HG03469 (cell line): ENCODE measurements around the gene LGR6.
"Not testable (repeated sequence)": the region's sequence is repeated elsewhere in the genome, so short reads cannot be mapped to it uniquely, and the experiment has no call there.

ENCODE experiments used
- ATAC-seq: cut with Tn5 transposase; IDR thresholded peaks from one replicate; pipeline ENCODE4 v1.9.1; 2021; ENCODE audit warnings: mild to moderate bottlenecking, moderate library complexity, moderate number of reproducible peaks; ENCODE audit not compliant: unreplicated experiment

The LGR6 gene

DNA sequence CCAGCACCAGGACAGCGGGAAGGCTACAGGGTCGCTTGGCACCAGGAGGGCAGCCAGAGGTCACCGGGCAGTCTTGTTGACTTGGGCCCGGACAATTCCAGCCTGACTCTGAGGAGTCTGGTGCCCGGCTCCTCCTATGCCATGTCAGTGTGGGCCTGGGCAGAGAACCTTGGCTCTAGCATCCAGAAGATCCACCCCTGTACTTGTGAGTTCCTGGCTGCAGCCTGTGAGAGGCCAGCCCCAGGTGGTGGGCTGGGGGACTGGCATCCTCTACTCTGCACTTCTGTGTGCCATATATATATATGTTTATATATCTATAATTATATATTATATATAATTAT is 21.6 kb upstream of the LGR6 start:
- ATAC-seq, result no peak

GRCh38 chr1:202173993-202174392 is 19.6 kb upstream of the LGR6 start:
- ATAC-seq, result no peak

GRCh38 chr1:202176949-202177927 is 16.4 kb upstream of the LGR6 start:
- no peak for ATAC-seq

DNA sequence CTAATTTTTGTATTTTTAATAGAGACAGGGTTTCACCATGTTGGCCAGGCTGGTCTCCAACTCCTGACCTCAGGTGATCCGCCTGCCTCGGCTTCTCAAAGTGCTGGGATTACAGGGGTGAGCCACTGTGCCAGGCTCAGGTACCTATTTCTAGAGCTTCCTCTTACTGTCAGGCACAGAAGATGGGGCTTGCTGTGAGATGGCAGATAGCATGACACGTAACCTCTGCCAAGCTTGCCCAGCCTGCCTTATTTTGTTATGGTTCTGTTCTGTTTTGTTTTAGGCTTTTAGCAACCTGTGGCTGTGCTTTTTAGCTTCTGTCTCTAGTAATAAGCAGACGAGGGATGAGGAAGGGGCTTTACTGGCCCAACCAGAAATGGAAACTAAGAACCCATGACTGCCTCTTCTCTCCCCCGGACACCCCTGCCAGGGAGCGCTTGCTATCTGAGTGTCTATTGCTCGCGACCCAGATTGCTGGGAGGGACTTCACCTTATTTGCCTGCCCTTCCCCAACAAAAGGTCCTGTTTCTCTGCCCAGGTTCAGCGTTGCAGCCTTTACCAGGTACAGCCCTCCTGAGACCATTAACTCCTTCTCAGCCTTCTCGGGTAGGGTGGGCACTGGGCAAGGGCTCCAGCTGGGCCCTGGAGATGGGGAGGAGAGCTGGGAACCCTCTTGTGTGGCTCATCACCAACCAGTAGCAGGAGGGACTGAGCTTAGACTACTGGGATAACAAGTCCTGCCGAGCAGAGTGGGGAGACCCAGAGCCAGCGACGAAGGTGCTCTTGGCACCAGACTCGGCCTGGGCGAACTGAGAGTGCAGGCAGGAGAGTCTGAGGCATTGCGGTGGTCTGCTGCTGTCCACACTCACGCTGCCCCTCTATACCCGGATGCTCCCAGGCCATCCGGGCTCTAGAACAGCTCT is 13.5 kb upstream of the LGR6 start:
- ATAC-seq, result no peak

DNA sequence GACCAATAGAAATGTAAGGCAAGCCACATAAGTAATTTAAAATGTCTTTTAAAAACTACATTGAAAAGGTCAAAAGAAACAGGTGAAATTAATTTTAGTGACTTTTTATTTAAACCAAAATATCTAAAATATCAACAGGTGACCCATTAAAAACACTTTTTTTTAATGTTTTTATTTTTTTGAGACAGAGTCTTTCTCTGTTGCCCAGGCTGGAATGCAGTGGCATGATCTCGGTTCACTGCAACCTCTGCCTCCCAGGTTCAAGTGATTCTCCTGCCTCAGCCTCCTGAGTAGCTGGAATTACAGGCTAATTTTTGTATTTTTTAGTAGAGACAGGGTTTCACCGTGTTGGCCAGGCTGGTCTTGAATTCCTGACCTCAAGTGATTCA is 12.9 kb upstream of the LGR6 start:
- not testable (repeated sequence) for ATAC-seq

DNA sequence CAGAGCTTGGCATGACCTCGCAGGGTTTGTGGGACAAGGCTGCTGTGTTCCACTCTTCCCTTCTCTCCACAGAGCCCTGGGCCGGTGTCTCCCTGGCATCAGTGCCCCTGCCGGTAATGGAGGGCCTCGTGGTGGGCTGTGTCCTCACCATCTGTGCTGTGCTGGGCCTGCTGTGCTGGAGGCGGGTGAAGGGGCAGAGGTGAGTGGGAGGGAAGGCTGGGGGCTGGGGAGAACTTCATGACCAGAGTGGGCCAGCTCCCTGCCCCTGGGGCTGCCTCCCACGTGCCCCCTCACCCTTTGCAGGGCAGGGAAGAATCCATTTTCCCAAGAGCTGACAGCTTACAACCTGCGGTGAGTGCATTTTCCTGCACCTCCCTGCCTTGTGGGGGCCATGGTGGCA is 12.0 kb upstream of the LGR6 start:
- ATAC-seq, result no peak

- ATAC-seq, result no peak
Observed at GRCh38 chr1:202182040-202182877, 11.3 kb upstream of the LGR6 start.

DNA sequence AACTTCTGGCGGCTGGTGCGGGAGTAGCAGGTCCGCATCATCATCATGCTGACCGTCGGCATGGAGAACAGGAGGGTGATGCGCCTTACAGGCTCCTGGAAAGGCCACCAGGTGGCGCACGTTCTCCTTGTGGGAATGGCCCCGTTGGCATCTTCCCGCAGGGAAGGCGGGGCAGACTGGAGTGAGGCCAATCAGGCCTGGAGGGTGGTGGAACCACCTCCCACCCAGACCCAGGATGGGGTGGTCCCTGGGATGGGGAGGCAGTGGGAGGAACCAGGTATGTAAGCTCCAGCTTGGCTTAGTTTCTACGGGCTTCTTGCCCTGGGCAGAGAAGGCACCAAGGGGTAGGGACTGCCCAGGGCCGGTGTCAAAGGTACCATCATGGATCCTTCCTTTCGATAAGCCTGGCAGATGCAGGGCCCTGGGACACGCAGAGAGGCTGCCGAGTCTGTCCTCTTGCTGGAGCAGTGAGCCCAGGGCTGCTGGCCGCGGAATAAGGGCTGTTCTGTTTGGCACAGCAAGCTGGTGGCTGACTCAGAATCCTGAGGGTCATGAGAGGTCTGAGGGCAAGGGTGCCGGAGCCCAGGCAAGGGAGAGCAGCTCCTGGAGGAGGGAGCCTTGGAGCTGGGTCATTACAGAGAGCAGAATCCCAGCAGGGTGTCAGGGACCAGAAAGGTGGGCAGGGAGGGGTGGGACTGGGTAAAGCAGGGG is 8.7 kb upstream of the LGR6 start:
- ATAC-seq, result no peak

GRCh38 chr1:202186327-202186726 is 7.3 kb upstream of the LGR6 start:
- no peak for ATAC-seq

GRCh38 chr1:202187041-202187671 is 6.4 kb upstream of the LGR6 start:
- no peak for ATAC-seq

- no peak for ATAC-seq
Observed at GRCh38 chr1:202187697-202188407, 5.7 kb upstream of the LGR6 start.

DNA sequence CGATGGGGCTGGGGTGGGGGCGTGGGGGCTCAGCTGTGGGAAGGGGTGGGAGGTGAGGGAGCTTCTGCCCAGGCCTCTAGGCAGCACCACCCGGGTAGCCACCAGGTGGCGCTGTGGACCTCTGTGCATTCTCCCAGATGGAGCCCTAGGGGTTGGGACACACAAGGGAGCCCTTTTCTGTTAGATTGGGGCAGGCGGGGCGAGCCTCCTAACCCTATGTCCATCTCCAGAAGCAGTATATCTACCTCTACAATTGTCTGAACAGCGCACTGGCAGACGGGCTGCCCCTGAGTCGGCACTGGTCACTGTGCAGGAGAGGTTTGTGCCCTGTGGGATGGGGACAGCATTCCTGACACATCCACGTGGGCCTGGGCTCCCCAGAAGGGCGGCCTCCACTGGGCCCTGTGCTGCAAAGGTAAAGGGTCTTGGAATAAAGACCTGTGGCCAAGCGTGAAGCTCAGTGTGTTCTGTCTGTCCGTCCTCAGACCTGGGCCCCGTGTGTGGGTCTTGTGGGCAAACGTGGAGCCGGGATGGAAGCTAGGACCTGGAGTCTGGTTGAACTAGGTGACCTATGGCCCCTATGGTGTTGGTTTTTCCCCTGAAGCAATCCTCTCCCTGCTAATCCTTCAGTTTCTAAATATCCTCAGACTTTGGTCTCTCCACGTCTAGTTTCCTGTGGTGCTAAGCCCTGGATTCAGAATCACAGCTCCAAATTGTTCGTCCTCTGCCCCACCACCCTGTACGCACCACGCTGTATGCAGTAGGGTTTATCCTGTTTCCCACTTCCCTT is 4.4 kb upstream of the LGR6 start:
- ATAC-seq, result no peak

- no peak for ATAC-seq
Observed at GRCh38 chr1:202189918-202190715, 3.5 kb upstream of the LGR6 start.

- ATAC-seq, result not testable (repeated sequence)
Observed at GRCh38 chr1:202191391-202191790, 2.2 kb upstream of the LGR6 start.

DNA sequence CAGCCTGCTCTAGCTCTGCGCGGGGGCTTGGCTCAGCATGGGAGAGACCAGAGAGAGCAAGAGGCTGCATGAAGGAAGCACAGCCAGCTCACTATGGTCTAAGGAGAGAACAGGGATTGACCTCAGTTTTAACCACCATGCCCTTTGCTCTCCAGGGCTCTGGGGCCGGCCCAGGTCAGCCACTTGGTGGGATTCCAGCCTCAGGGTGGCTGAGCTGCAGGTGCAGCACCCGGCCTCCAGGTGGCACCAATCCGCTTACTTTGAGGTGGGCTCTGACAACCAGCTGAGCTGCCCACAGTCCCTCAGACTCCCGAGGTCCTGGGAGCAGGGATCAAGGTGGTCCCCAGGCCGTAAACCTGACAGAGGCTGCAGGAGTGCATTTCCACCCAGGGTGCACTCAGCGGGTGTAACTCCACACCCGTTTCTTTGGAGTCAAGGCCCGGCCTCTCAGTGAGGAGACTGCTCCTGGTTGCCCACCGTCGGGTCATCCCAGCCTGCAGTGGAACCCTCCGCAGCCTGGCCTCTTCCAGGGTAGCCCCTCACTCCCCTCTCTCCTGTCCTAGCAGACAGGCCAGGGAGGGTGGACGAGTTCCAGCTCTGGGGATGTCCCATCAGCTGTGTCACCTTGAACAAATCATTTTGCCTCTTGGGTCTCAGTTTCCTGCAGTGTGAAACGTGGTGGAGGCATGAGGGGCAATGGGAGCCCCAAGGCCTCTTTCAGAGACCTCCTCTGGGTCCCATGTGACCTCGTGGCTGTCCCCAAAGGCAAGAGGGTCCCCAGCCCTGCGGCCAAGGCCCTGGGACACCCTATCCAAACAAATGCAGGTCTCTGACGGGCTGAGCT is 607 bp upstream of the LGR6 start:
- no peak for ATAC-seq

- no peak for ATAC-seq
Observed at GRCh38 chr1:202194328-202194648, 689 bp downstream of the LGR6 start.
